ENCODE measurements around the gene SGSM2. TPM values are rescaled to one million over a fixed set of nuclear protein-coding genes. Genes with fewer than 3 reads are reported as not detected.

Gene SGSM2
- total and polyA plus RNA-seq, 2 of the 13 experiments (the other 11 are each of a cell fraction or from before 2014, with no cell fraction given), result 30.4 to 51.3 TPM

DNA sequence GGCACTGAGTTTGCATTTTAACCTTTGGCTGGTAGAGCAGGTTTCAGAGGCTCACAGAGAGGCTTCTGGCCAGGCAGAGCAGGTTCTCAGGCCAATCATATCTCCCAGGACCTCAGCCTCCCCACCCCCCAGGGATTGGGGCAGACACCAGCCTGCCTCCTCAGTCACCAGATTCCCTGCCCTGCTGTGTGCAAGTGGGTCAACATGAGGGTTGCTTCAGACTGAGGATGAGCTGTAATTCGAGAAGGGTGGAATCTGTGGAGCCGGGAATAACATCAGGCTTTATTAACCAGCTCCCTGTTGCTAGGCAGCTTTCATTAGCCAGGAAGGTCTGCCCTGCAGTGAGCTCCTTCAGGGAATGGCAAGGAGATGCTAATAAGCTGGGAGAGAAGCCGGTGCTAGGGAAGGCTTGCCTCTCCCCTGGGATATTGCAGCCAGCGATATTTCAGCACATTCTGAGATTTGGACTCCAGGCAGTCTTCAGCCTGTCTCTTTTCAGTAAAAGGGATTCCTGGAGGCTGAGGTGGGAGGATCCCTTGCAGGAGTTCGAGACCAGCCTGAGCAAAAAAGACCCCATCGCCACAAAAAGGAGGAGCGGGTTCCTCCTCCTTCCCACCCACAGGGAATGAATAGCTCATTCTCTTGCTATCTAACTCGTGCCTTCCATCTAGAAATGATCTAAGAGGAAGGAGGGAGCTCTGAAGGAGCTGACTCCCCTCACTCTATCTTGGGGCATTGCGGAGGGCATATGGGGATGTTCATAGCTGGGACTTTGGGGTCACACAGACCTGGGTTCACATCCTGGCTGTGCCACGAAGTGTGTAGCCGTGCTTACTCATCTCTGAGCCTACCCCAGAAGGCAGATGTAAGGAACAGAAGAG lies 10.7 kb downstream of the SGSM2 start (continued):
- TF ChIP-seq, protein P1, sequence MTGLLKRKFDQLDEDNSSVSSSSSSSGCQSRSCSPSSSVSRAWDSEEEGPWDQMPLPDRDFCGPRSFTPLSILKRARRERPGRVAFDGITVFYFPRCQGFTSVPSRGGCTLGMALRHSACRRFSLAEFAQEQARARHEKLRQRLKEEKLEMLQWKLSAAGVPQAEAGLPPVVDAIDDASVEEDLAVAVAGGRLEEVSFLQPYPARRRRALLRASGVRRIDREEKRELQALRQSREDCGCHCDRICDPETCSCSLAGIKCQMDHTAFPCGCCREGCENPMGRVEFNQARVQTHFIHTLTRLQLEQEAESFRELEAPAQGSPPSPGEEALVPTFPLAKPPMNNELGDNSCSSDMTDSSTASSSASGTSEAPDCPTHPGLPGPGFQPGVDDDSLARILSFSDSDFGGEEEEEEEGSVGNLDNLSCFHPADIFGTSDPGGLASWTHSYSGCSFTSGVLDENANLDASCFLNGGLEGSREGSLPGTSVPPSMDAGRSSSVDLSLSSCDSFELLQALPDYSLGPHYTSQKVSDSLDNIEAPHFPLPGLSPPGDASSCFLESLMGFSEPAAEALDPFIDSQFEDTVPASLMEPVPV (CRISPR knock-in tag; IDR thresholded peaks at IDR 0.05), result no peak
- TF ChIP-seq, protein P2, sequence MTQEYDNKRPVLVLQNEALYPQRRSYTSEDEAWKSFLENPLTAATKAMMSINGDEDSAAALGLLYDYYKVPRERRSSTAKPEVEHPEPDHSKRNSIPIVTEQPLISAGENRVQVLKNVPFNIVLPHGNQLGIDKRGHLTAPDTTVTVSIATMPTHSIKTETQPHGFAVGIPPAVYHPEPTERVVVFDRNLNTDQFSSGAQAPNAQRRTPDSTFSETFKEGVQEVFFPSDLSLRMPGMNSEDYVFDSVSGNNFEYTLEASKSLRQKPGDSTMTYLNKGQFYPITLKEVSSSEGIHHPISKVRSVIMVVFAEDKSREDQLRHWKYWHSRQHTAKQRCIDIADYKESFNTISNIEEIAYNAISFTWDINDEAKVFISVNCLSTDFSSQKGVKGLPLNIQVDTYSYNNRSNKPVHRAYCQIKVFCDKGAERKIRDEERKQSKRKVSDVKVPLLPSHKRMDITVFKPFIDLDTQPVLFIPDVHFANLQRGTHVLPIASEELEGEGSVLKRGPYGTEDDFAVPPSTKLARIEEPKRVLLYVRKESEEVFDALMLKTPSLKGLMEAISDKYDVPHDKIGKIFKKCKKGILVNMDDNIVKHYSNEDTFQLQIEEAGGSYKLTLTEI (CRISPR knock-in tag; conservative IDR thresholded peaks at IDR 0.05), result no peak
- TF ChIP-seq TEAD3 (CRISPR knock-in tag; optimal IDR thresholded peaks at IDR 0.05; ENCODE audit: borderline replicate concordance) (peak; percentile 68), CHD4 (IDR thresholded peaks at IDR 0.05; ENCODE audit: borderline replicate concordance, low read length) (no peak), ZNF331 (CRISPR knock-in tag; IDR thresholded peaks at IDR 0.05) (0 out of 2 replicates have a peak, but pooled peaks have one; percentile 28), BHLHE40 (IDR thresholded peaks at IDR 0.05; ENCODE audit: low read length) (no peak), SIX1 (CRISPR knock-in tag; IDR thresholded peaks at IDR 0.05; ENCODE audit: borderline replicate concordance) (peak; percentile 98), SP4 (CRISPR knock-in tag; IDR thresholded peaks at IDR 0.05) (0 out of 2 replicates have a peak, but pooled peaks have one; percentile 31), GATAD2A (CRISPR knock-in tag; IDR thresholded peaks at IDR 0.05) (0 out of 2 replicates have a peak, but pooled peaks have one; percentile 43), MIXL1 (CRISPR knock-in tag; IDR thresholded peaks at IDR 0.05) (peak; percentile 38; the same call in 1 of the 2 replicates), ESRRA (CRISPR knock-in tag; IDR thresholded peaks at IDR 0.05; ENCODE audit: low read depth) (no peak)
- TF ChIP-seq, protein P3, sequence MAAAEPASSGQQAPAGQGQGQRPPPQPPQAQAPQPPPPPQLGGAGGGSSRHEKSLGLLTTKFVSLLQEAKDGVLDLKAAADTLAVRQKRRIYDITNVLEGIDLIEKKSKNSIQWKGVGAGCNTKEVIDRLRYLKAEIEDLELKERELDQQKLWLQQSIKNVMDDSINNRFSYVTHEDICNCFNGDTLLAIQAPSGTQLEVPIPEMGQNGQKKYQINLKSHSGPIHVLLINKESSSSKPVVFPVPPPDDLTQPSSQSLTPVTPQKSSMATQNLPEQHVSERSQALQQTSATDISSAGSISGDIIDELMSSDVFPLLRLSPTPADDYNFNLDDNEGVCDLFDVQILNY (CRISPR knock-in tag; conservative IDR thresholded peaks at IDR 0.05), result no peak
- TF ChIP-seq, protein P4, sequence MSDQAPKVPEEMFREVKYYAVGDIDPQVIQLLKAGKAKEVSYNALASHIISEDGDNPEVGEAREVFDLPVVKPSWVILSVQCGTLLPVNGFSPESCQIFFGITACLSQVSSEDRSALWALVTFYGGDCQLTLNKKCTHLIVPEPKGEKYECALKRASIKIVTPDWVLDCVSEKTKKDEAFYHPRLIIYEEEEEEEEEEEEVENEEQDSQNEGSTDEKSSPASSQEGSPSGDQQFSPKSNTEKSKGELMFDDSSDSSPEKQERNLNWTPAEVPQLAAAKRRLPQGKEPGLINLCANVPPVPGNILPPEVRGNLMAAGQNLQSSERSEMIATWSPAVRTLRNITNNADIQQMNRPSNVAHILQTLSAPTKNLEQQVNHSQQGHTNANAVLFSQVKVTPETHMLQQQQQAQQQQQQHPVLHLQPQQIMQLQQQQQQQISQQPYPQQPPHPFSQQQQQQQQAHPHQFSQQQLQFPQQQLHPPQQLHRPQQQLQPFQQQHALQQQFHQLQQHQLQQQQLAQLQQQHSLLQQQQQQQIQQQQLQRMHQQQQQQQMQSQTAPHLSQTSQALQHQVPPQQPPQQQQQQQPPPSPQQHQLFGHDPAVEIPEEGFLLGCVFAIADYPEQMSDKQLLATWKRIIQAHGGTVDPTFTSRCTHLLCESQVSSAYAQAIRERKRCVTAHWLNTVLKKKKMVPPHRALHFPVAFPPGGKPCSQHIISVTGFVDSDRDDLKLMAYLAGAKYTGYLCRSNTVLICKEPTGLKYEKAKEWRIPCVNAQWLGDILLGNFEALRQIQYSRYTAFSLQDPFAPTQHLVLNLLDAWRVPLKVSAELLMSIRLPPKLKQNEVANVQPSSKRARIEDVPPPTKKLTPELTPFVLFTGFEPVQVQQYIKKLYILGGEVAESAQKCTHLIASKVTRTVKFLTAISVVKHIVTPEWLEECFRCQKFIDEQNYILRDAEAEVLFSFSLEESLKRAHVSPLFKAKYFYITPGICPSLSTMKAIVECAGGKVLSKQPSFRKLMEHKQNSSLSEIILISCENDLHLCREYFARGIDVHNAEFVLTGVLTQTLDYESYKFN (CRISPR knock-in tag; conservative IDR thresholded peaks at IDR 0.05), result peak; percentile 57
- TF ChIP-seq, protein P5, sequence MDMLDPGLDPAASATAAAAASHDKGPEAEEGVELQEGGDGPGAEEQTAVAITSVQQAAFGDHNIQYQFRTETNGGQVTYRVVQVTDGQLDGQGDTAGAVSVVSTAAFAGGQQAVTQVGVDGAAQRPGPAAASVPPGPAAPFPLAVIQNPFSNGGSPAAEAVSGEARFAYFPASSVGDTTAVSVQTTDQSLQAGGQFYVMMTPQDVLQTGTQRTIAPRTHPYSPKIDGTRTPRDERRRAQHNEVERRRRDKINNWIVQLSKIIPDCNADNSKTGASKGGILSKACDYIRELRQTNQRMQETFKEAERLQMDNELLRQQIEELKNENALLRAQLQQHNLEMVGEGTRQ (IDR thresholded peaks at IDR 0.05; ENCODE audit: low read depth, low read length), result no peak
- TF ChIP-seq, protein P5 (CRISPR knock-in tag; IDR thresholded peaks at IDR 0.05; ENCODE audit: borderline replicate concordance), result no peak
- TF ChIP-seq, protein P6, sequence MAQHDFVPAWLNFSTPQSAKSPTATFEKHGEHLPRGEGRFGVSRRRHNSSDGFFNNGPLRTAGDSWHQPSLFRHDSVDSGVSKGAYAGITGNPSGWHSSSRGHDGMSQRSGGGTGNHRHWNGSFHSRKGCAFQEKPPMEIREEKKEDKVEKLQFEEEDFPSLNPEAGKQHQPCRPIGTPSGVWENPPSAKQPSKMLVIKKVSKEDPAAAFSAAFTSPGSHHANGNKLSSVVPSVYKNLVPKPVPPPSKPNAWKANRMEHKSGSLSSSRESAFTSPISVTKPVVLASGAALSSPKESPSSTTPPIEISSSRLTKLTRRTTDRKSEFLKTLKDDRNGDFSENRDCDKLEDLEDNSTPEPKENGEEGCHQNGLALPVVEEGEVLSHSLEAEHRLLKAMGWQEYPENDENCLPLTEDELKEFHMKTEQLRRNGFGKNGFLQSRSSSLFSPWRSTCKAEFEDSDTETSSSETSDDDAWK (CRISPR knock-in tag; IDR thresholded peaks at IDR 0.05), result no peak

All from HepG2 (cell line).